Fibroblast of lung (primary cell): Measurements from ENCODE around the gene MEI1. TPM values are rescaled to one million over a fixed set of nuclear protein-coding genes. Genes with fewer than 3 reads are reported as not detected.

Experiments used
- DNase-seq, 2 donors: peaks; one replicate each; pipeline versions ENCODE4 v3.0.0 to v3.0.0-alpha.2; 2010; ENCODE audit warnings: low read depth in 2 of 2
- H2AFZ ChIP-seq: 2 replicates; pipeline ENCODE4 v1.5.1; 2012; ENCODE audit warnings: low read length, control low read depth, inconsistent platforms
- H3K27ac ChIP-seq: 2 replicates; pipeline ENCODE4 v1.5.1; 2011; ENCODE audit warnings: low read length, control low read depth; ENCODE audit not compliant: insufficient read depth
- H3K27me3 ChIP-seq: 2 replicates; pipeline ENCODE4 v1.5.1; 2011; ENCODE audit warnings: mild to moderate bottlenecking, low read length; ENCODE audit not compliant: control insufficient read depth, insufficient read depth
- H3K36me3 ChIP-seq: 2 replicates; pipeline ENCODE4 v1.5.1; 2011; ENCODE audit warnings: low read length; ENCODE audit not compliant: control insufficient read depth, insufficient read depth
- H3K4me1 ChIP-seq: 2 replicates; pipeline ENCODE4 v1.5.1; 2011; ENCODE audit warnings: low read length; ENCODE audit not compliant: control insufficient read depth, insufficient read depth; ENCODE audit errors: extremely low read depth
- H3K4me2 ChIP-seq: 2 replicates; pipeline ENCODE4 v1.5.1; 2011; ENCODE audit warnings: low read length, control low read depth; ENCODE audit not compliant: insufficient read depth; ENCODE audit errors: extremely low read depth
- H3K4me3 ChIP-seq, 4 experiments: fragments of 200-600 bp in 1 of 4; sonication (generic) in 1 of 4; replicated peaks in 1 of 4; 2 replicates each; pipeline ENCODE4 v1.5.1; 2011 to 2016; ENCODE audit warnings: low read length in 4 of 4, low read depth in 3 of 4, mild to moderate bottlenecking in 3 of 4, control low read depth in 2 of 4, inconsistent platforms in 1 of 4, mixed read lengths in 1 of 4; ENCODE audit not compliant: insufficient read depth in 1 of 4; ENCODE audit errors: control extremely low read depth in 1 of 4
- H3K79me2 ChIP-seq: 2 replicates; pipeline ENCODE4 v1.5.1; 2012; ENCODE audit warnings: mild to moderate bottlenecking, low read length, inconsistent platforms; ENCODE audit not compliant: control insufficient read depth, insufficient read depth
- H3K9ac ChIP-seq: 2 replicates; pipeline ENCODE4 v1.5.1; 2011; ENCODE audit warnings: mild to moderate bottlenecking, low read length, control low read depth; ENCODE audit not compliant: insufficient read depth
- H3K9me3 ChIP-seq: 2 replicates; pipeline ENCODE4 v1.5.1; 2012; ENCODE audit warnings: low read depth, low read length; ENCODE audit not compliant: control insufficient read depth, insufficient read depth
- H4K20me1 ChIP-seq: 2 replicates; pipeline ENCODE4 v1.5.1; 2011; ENCODE audit warnings: low read length; ENCODE audit not compliant: control insufficient read depth, insufficient read depth; ENCODE audit errors: extremely low read depth
- EZH2 ChIP-seq: IDR thresholded peaks from 2 replicates; pipeline ENCODE4 v1.5.1; 2012; ENCODE audit warnings: low read length, control low read depth, mild to moderate bottlenecking; ENCODE audit errors: missing control alignments
- polyA plus RNA-seq, 2 donors: library from polyadenylated mRNA; depleted of rRNA in 1 of 2; stranded (reverse) in 1 of 2; unstranded in 1 of 2; fragments of >200 nt; gene quantifications; 2 replicates each; pipeline ENCODE4 v1.2.1, GENCODE V29; 2011 to 2012; ENCODE audit warnings: missing spikeins in 1 of 2
- total RNA-seq: library from RNA; depleted of rRNA; stranded (reverse); fragments of >200 nt; gene quantifications from 2 replicates; pipeline ENCODE4 v1.2.1, GENCODE V29; 2014
- TF ChIP-seq, protein P1 (sequence below), 2 donors: IDR thresholded peaks in 1 of 2; conservative IDR thresholded peaks in 1 of 2; 1 replicate in 1 of 2; 2 replicates in 1 of 2; pipeline ENCODE4 v1.5.1; 2011 to 2012; ENCODE audit warnings: low read length in 2 of 2, control low read depth in 1 of 2, inconsistent platforms in 1 of 2, low read depth in 1 of 2, mild to moderate bottlenecking in 1 of 2

MEI1 gene
- total and polyA plus RNA-seq, 2 donors (not counting 1 experiment from before 2014, with no cell fraction given), result 0.33 to 4.3 TPM

DNA sequence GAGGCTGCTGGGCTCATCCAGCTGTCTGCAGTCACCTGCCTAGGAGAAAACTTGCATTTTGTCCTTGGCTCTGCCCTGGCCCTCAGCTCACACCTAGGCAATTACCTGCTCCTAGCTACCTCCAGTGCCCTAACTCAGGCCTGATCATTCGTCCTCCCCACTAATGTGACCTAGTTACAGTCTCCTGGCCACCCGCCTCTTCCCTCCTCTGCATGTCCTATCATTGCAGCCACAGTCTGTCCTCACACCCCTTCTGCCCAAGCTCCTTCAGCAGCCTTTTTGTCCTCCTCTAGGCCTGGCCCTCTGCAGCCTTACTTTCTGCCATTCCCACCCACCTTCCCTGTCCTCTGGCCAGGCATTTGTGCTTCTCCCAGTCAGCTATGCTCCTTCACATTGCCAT lies 83.4 kb downstream of the MEI1 start:
- H3K4me2 ChIP-seq, result no peak overlapping the region
- no peaks in the 10 kb centered on the region for H4K20me1 ChIP-seq
- DNase-seq, result no peak
- no peak overlapping the region for H3K9ac ChIP-seq
- no peak overlapping the region for H3K27ac ChIP-seq
- H3K4me1 ChIP-seq, result no peaks in the 10 kb centered on the region
- no peaks in the 10 kb centered on the region for H3K79me2 ChIP-seq
- no peak overlapping the region for H2AFZ ChIP-seq
- H3K4me3 ChIP-seq, result no peak overlapping the region
- no peaks in the 10 kb centered on the region for H3K27me3 ChIP-seq
- TF ChIP-seq, protein P1, sequence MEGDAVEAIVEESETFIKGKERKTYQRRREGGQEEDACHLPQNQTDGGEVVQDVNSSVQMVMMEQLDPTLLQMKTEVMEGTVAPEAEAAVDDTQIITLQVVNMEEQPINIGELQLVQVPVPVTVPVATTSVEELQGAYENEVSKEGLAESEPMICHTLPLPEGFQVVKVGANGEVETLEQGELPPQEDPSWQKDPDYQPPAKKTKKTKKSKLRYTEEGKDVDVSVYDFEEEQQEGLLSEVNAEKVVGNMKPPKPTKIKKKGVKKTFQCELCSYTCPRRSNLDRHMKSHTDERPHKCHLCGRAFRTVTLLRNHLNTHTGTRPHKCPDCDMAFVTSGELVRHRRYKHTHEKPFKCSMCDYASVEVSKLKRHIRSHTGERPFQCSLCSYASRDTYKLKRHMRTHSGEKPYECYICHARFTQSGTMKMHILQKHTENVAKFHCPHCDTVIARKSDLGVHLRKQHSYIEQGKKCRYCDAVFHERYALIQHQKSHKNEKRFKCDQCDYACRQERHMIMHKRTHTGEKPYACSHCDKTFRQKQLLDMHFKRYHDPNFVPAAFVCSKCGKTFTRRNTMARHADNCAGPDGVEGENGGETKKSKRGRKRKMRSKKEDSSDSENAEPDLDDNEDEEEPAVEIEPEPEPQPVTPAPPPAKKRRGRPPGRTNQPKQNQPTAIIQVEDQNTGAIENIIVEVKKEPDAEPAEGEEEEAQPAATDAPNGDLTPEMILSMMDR (conservative IDR thresholded peaks at IDR 0.05 in 1 of 2, IDR thresholded peaks at IDR 0.05 in 1 of 2; ENCODE audit: low read depth in 1 of 2, low read length in 2 of 2), result no peak
- TF ChIP-seq EZH2, result no peak
- no peaks in the 10 kb centered on the region for H3K9me3 ChIP-seq
- no peaks in the 10 kb centered on the region for H3K36me3 ChIP-seq

DNA sequence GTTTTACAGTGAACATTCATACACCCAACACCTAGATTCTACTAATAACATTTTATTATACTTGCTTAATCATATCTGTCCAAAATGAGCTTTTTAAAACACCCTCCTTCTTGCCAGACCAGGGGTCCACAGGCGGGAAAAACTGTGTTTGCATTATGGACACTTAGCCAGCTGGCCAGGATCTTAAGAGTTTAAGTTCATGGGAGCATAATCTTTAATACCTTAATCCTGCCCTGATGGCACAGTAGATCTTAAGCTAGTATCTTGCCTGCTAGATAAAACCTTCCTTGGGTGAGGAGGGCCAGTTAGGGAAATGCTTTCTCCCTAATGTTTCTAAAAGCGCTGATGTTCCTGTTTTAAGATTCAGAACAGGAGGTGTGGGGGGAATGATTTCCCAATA lies 88.0 kb downstream of the MEI1 start:
- no peaks in the 10 kb centered on the region for H3K27me3 ChIP-seq
- no peaks in the 10 kb centered on the region for H3K9me3 ChIP-seq
- no peak overlapping the region for H3K4me2 ChIP-seq
- H2AFZ ChIP-seq, result no peak overlapping the region
- no peak for DNase-seq
- H3K36me3 ChIP-seq, result no peaks in the 10 kb centered on the region
- no peak overlapping the region for H3K9ac ChIP-seq
- no peaks in the 10 kb centered on the region for H3K4me1 ChIP-seq
- H3K27ac ChIP-seq, result no peak overlapping the region
- H3K79me2 ChIP-seq, result no peaks in the 10 kb centered on the region
- no peaks in the 10 kb centered on the region for H4K20me1 ChIP-seq
- no peak overlapping the region for H3K4me3 ChIP-seq
- TF ChIP-seq, protein P1 (conservative IDR thresholded peaks at IDR 0.05 in 1 of 2, IDR thresholded peaks at IDR 0.05 in 1 of 2; ENCODE audit: low read depth in 1 of 2, low read length in 2 of 2), result no peak
- no peak for TF ChIP-seq EZH2

DNA sequence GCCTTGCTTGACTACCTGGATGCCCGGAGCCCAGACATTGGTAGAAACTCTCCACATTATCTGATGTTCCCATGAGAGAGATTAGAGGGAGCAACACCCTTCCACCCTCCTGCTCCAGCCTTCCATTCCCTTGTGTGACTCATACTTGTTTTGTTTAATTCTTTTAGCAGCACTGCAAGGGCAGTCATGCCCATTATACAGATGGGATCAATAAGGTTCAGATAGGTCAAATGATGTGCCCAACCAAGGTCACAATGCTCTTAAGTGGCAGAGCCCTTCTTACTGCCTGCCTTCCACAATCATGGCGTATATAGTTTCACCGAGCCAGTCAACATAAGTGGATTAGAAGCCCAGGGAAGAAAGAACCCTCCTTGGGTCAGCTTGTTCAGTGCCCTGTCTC lies 94.6 kb downstream of the MEI1 start:
- TF ChIP-seq, protein P1 (conservative IDR thresholded peaks at IDR 0.05 in 1 of 2, IDR thresholded peaks at IDR 0.05 in 1 of 2; ENCODE audit: low read depth in 1 of 2, low read length in 2 of 2), result no peak
- TF ChIP-seq EZH2, result no peak
- no peak overlapping the region for H2AFZ ChIP-seq
- no peaks in the 10 kb centered on the region for H4K20me1 ChIP-seq
- DNase-seq, result no peak
- H3K27ac ChIP-seq, result no peak overlapping the region
- H3K4me3 ChIP-seq, result no peak overlapping the region
- no peaks in the 10 kb centered on the region for H3K36me3 ChIP-seq
- no peaks in the 10 kb centered on the region for H3K79me2 ChIP-seq
- H3K27me3 ChIP-seq, result no peaks in the 10 kb centered on the region
- no peak overlapping the region for H3K4me2 ChIP-seq
- no peaks in the 10 kb centered on the region for H3K9me3 ChIP-seq
- no peaks in the 10 kb centered on the region for H3K4me1 ChIP-seq
- no peak overlapping the region for H3K9ac ChIP-seq
